HG03097 (cell line): ENCODE data around the gene MYCBP2.
"Not testable (repeated sequence)": the region's sequence is repeated elsewhere in the genome, so short reads cannot be mapped to it uniquely, and the experiment has no call there.

Experiments used
- ATAC-seq: cut with Tn5 transposase; IDR thresholded peaks from one replicate; pipeline ENCODE4 v1.9.1; 2021; ENCODE audit not compliant: unreplicated experiment, low FRiP score

The MYCBP2 gene

DNA sequence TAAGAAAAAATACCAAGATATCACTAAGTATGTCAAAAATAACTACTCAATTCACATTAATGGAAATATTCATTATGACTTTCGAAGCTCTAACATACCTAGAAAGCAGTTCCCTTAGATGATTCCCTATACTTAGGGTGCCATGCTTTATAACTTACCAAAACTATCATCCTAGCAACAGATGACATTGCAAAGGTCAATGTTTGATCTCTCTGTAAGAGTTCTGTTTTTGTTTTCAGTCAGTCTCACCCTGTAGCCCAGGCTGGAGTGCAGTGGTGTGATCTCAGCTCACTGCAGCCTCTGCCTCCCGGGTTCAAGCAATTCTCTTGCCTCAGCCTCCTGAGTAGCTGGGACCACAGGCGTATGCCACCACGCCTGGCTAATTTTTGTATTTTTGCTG, 318.6 kb downstream of the MYCBP2 start:
- not testable (repeated sequence) for ATAC-seq

DNA sequence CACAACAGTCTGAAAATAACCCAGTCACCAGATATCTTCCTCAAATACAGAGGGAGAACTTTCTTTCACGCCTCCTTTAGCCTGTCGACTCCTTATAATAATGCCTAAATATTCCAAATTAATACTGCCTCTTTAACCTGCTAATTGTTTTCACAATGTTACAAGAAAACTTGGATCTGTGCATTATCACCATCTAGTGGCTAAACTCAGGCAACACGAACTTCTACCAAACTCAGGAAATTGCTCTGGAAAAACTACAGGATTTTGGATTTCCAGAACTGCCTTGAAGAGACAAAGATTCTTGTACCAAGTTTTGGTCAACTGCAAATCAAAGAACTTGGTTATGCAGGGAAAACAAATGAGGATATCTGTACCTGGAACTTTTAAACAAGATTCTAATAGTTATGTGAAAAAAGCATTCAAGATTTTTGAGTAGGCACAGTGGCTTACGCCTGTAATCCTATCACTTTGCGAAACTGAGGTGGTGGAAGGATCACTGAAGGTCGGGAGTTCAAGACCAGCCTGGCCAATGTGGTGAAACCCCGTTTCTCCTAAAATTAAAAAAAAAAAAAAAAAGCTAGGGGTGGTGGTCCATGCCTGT, 324.2 kb downstream of the MYCBP2 start:
- ATAC-seq, result no peak

DNA sequence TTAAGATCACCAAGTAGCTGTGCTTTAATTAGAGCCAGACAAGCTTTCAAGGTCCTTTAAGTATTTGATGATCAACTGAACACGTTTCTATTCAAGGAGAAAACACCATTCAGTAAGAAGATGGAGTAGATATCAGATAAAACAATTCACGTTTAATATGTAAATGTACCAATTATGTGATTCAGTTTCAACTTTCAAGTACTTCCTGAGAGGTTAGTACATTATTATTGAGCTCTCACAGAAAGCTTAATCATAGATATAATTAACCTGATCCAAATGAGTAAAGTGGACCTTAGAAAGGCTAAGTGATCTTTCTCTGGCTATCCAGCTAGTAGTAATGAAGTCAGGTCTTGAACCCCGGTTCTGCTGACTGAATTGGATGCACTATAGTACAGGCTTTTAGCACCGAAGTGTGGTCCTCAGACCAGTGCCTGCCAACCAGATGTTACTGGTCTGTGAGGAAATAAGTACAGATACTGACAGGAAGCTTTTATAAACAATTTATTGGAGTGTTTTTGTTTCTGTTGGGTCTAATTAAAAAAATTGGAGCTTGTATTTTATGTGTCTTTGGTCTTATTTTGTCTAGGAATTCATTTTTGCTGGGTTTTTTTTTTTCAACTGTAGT, 324.8 kb downstream of the MYCBP2 start:
- ATAC-seq, result no peak

DNA sequence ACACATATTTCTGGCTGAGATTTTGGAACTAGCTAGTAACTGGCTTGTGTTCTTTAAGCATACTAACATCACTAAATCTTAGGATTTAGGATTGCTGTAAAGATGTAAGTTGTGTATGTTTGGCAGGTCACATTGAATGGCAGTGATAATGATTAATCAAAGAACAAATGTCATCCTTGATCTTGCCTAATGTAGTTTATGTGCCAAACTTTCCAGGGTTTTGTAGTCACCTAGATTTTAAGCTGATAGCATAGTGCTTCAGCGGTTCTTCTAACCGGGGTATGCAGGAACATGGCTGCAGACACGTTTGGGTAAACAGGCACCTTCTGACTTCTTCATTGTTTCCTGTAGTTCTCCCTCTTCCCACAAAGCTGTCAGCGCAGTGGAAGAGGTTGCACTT, 325.4 kb downstream of the MYCBP2 start:
- no peak for ATAC-seq

DNA sequence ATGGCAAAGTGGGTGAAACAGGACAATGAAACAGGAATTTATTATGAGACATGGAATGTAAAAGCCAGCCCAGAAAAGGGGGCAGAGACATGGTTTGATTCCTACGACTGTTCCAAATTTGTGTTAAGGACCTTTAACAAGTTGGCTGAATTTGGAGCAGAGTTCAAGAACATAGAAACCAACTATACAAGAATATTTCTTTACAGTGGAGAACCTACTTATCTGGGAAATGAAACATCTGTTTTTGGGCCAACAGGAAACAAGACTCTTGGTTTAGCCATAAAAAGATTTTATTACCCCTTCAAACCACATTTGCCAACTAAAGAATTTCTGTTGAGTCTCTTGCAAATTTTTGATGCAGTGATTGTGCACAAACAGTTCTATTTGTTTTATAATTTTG, 326.4 kb downstream of the MYCBP2 start:
- ATAC-seq, result no peak
